ENCODE results near the gene TSHZ1. TPM values are rescaled to one million over a fixed set of nuclear protein-coding genes. Genes with fewer than 3 reads are reported as not detected.

The TSHZ1 gene
- total RNA-seq, 1 donor from 2014 or later: 12.2 TPM

DNA sequence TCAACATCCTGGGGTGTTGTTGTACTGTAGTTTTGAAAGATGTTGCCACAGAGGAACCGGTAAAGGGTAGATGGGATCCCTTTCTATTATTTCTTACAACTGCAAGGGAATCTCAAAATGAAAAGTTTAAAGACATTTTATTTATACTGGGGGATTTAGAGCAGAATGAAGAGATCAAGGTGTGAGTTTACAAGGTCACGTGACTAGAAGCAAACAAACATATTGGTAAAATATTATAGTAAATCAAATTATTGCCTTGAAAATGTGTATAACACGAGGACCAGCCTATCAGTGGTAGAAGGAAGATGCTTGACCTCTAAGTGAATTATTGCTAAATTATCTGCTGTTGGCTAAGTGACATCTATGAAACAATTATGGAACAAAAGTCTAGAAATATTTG, 119.7 kb downstream of the TSHZ1 start:
- TF ChIP-seq, protein P1, sequence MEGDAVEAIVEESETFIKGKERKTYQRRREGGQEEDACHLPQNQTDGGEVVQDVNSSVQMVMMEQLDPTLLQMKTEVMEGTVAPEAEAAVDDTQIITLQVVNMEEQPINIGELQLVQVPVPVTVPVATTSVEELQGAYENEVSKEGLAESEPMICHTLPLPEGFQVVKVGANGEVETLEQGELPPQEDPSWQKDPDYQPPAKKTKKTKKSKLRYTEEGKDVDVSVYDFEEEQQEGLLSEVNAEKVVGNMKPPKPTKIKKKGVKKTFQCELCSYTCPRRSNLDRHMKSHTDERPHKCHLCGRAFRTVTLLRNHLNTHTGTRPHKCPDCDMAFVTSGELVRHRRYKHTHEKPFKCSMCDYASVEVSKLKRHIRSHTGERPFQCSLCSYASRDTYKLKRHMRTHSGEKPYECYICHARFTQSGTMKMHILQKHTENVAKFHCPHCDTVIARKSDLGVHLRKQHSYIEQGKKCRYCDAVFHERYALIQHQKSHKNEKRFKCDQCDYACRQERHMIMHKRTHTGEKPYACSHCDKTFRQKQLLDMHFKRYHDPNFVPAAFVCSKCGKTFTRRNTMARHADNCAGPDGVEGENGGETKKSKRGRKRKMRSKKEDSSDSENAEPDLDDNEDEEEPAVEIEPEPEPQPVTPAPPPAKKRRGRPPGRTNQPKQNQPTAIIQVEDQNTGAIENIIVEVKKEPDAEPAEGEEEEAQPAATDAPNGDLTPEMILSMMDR (IDR thresholded peaks at IDR 0.05): no peak
- peaks cover 15% of the 10 kb centered on the region for H3K9me3 Mint-ChIP-seq (ENCODE audit: unreplicated experiment)

DNA sequence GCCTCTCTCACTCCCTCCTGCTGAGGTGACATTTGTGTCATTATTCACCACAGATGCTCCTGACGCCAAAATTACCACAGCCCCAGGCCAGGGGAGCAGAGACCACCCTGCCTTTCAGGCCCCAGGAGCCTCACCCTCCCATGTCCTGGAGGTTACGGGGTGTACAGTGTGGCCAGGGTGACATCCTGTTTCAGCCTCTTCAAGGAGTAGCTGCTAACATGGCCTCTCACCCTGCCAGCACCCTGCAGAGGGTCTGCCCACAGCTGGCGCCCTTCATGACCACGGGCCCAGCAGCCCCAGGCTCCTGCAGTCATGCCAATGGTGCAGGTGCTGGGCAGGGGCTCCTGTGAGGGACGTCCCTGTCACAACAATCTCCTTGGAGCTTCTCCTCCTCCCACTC, 124.3 kb downstream of the TSHZ1 start:
- Mint-ChIP-seq H3K27ac (ENCODE audit: unreplicated experiment) (no peak overlapping the region), H3K36me3 (ENCODE audit: unreplicated experiment) (no peaks in the 10 kb centered on the region), H3K4me3 (ENCODE audit: unreplicated experiment) (no peak overlapping the region), H3K27me3 (ENCODE audit: unreplicated experiment) (no peaks in the 10 kb centered on the region), H3K4me1 (ENCODE audit: unreplicated experiment) (no peaks in the 10 kb centered on the region), H3K9me3 (ENCODE audit: unreplicated experiment) (no peaks in the 10 kb centered on the region)
- TF ChIP-seq, protein P1 (IDR thresholded peaks at IDR 0.05): no peak
- DNase-seq (ENCODE audit: extremely low spot score, unreplicated experiment): no peak

More for the DNA sequence above, 119.7 kb downstream of the TSHZ1 start:
- peaks cover 3% of the 10 kb centered on the region for H3K27me3 Mint-ChIP-seq (ENCODE audit: unreplicated experiment)
- H3K27ac Mint-ChIP-seq (ENCODE audit: unreplicated experiment): no peak overlapping the region
- H3K36me3 Mint-ChIP-seq (ENCODE audit: unreplicated experiment): no peaks in the 10 kb centered on the region
- no peak for DNase-seq (ENCODE audit: extremely low spot score, unreplicated experiment)
- H3K4me1 Mint-ChIP-seq (ENCODE audit: unreplicated experiment): no peaks in the 10 kb centered on the region
- H3K4me3 Mint-ChIP-seq (ENCODE audit: unreplicated experiment): no peak overlapping the region

DNA sequence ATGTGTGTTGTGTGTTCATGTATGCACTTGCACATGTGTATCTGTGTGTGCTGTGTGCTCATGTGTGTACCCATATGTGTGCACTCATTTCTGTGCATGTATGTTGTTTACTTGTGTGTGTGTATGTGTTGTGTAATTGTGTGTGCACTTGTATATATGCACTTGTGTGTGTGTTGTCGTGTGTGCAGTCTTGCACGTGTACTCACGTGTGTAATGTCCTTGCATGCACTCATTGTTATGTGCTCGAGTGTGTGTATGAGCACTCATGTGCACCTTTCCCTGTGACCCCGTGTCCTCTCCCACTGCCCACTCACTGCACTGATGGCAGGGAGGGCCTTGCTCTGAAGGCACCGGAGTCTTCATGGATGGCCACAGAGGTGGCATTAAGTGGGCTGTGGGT, 124.9 kb downstream of the TSHZ1 start:
- Mint-ChIP-seq H3K4me1 (ENCODE audit: unreplicated experiment) (no peaks in the 10 kb centered on the region), H3K27me3 (ENCODE audit: unreplicated experiment) (peaks cover 1% of the 10 kb centered on the region), H3K4me3 (ENCODE audit: unreplicated experiment) (no peak overlapping the region), H3K9me3 (ENCODE audit: unreplicated experiment) (no peaks in the 10 kb centered on the region), H3K36me3 (ENCODE audit: unreplicated experiment) (no peaks in the 10 kb centered on the region), H3K27ac (ENCODE audit: unreplicated experiment) (no peak overlapping the region)
- no peak for DNase-seq (ENCODE audit: extremely low spot score, unreplicated experiment)
- TF ChIP-seq, protein P1 (IDR thresholded peaks at IDR 0.05): no peak

DNA sequence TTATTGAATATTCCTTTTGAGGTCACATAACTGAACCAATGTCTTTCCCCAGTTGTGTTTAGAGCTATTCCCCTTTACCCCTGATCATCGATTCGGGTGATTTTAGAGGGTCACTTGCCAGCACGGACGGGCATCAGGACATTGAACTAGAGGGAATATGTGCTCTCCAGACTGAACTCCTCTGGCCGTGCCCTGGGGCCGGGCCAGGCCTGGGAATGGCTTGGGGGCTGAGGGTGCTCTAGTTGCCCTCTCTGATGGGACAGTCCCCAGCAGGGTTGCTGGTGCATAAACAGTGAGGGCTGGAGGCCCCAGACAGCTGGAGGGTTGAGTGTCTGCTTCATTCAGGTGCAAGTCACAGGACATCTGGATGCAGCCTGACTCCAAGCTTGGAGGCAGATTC, 126.2 kb downstream of the TSHZ1 start:
- TF ChIP-seq, protein P1 (IDR thresholded peaks at IDR 0.05): no peak
- no peak for DNase-seq (ENCODE audit: extremely low spot score, unreplicated experiment)
- H3K4me1 Mint-ChIP-seq (ENCODE audit: unreplicated experiment): no peaks in the 10 kb centered on the region
- no peak overlapping the region for H3K4me3 Mint-ChIP-seq (ENCODE audit: unreplicated experiment)
- no peak overlapping the region for H3K27ac Mint-ChIP-seq (ENCODE audit: unreplicated experiment)
- no peaks in the 10 kb centered on the region for H3K9me3 Mint-ChIP-seq (ENCODE audit: unreplicated experiment)
- H3K36me3 Mint-ChIP-seq (ENCODE audit: unreplicated experiment): no peaks in the 10 kb centered on the region
- peaks cover 8% of the 10 kb centered on the region for H3K27me3 Mint-ChIP-seq (ENCODE audit: unreplicated experiment)

DNA sequence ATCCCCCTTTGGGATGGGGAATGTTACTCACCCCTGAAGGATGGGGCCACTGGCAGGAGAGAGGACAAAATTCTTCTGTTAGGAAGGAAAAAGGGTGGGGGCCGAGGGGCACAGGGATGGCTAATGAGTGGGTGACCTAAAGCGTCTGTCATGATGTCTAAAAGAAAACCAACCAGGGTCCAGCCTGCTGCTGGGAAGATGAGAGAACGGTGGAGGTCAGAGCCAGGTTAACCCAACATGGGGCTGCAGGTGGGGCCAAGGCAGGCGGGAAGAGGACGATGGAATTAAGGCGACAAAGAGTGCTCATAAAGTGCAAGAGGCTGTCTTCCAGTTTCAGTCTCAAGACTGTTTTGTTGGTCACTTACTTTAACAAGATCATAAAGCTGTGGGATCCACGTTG, 126.8 kb downstream of the TSHZ1 start:
- no peak for DNase-seq (ENCODE audit: extremely low spot score, unreplicated experiment)
- Mint-ChIP-seq H3K36me3 (ENCODE audit: unreplicated experiment) (no peaks in the 10 kb centered on the region), H3K27me3 (ENCODE audit: unreplicated experiment) (peaks cover 9% of the 10 kb centered on the region), H3K4me1 (ENCODE audit: unreplicated experiment) (no peaks in the 10 kb centered on the region), H3K9me3 (ENCODE audit: unreplicated experiment) (no peaks in the 10 kb centered on the region), H3K27ac (ENCODE audit: unreplicated experiment) (no peak overlapping the region), H3K4me3 (ENCODE audit: unreplicated experiment) (no peak overlapping the region)
- TF ChIP-seq, protein P1 (IDR thresholded peaks at IDR 0.05): no peak
